ENCODE results near the gene XKR3.
A peak's percentile ranks its signal among the peaks of the same experiment; 100 is the strongest.
"Not testable (repeated sequence)": the region's sequence is repeated elsewhere in the genome, so short reads cannot be mapped to it uniquely, and the experiment has no call there.

The XKR3 gene

DNA sequence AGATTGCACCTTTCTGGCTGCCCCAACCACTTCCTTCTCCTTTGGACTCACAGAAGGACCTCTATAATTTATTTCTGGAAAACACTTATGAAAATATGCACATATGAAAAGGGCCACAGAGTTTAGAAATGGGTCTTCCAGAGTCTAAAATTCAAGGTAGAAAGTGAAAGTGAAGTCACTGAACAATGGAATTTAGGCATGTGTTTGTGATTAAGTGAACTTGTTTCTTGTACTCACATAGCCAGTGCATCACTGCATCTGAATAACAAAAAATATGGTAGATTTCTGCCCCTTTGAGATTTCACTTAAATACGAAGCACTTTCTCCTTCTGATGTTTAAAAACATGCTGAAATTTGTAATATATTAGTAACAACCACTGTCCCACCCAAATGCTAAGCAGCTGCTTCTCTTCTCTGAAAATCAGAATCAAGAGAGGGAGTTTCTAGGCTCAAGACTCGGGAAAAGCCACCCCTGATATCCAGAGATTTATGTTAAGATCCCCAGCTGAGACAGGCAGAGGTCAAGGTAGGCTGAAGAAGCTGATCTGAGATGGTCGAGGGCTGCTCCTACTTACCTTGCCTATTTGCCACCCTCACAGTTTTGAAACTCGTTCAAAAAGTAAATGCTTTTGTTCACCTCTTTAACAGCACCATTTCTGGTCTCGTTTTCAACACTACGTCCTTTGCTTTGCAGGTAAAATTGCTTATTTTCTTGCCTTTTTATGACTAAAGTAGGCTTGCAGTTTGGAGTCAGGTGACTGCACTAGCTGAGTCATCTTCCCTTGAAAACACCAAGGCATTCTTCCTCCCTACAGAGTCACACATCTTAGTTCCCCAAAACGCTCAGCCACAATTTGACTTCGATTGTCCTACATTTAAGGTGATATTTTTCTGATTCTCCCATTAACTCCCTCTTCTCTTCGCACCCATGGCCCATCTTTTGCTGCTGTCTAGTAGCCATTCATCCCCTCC, at the start of gene XKR3:
Gene XKR3, minus strand, starts transcription at position 696 of the 972 bp plus-strand sequence. CDS start 17,338 bp downstream, outside the sequence.
- DNase-seq, result peak; percentile 76

DNA sequence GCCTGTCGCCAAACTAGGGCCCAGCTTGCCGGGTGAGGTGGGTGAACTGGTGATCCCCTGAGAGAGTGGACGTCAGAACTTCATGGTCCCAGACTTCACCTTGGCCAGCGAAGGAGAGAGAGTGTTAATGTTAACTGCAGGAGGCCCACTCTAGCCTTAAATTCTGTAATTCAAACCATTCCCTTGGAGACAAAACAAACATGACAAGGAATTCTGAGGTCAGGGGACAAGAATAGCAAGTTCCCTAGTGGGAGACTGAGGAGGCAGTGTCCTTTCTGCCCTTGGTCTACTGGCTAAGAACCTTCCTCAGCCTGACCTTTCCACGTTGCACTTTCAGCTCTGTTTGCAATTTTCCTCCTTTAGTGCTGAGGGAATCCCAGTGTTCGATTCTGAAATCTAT, 44.4 kb upstream of the XKR3 start:
- peak; percentile 18 for DNase-seq

DNA sequence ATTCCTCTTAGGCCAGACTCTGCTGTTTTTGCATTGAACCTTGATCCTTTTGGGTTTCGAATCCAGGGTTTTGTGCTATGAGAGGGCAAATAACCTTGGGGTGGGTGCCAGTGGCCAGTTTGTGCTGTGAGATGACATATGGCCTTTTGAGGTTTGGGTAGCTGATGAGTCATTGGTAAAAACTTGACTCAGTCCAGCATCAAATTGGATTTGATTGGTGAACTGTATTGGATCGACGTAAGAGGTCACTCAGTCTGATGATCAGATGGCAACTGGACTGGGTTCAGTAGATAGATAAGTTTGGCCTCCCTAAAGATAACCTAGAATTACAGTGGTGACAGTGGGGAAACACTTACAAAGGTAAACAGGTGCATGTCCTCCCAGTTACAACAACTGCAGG, 41.0 kb upstream of the XKR3 start:
- DNase-seq, result no peak

DNA sequence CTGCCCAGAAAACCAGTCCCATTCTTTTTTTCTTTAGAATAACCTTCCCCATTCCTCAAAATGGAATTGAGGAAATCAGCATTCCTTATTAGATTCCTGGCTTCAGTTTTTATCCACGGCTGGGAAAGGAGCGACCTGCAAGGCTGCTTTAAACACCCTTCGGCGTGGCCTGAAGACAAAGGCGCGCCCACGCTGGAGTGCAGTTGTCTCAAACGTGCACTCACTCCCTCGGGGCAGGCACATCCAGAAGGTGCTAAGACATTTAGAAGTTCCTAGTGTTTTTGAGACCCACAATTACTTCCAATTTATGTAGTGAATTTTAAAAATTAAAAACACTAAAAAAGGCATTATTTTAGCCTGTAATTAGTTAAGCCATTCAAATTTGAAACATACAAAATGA, 31.6 kb upstream of the XKR3 start:
- DNase-seq, result not testable (repeated sequence)

DNA sequence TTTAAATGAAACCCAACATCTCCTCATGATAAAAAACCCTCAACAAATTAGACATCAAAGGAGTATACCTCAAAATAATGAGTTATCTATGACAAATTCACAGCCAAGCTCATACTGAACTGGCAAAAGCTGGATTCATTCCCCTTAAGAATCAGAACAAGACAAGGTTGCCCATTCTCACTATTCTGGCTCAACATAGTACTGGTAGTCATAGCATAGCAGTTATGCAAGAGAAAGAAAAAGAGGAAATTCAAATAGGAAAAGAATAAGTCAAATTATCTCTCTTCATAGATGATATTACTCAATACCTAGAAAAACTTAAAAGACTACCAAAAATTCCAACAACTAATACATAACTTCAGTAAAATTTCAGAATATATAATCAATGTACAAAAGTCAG, 29.4 kb upstream of the XKR3 start:
- peak; percentile 60 for DNase-seq

DNA sequence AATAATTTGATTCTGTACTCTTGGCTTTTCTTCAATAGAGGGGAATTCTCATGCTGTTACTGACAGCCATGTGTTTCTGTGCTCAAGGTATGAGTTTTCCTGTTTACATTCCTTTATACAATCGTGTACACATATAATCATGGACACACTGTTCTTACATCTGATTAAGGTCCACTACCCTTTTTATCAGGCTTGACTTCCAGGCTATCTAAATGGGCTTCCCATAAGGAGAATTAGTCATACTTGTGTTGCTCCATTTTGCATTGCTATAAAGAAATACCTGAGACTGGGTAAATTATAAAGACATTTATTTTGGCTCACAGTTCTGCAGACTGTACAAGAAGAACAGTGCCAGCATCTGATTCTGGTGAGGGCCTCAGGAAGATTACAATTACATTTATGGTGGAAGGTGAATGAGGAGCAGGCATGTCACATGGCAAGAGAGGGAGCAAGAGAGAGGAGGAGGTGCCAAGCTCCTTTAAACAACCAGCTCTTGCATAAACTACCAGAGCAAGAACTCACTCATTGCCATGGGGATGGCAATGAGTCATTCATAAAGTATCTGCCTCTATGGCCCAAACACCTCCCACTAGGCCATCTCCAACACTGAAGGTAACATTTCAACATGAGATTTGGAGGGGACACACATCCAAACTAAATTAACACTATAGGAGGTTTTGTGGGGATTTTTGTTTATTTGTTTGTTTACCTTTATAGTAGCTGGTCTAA, 26.2 kb upstream of the XKR3 start:
- peak; percentile 40 for DNase-seq

DNA sequence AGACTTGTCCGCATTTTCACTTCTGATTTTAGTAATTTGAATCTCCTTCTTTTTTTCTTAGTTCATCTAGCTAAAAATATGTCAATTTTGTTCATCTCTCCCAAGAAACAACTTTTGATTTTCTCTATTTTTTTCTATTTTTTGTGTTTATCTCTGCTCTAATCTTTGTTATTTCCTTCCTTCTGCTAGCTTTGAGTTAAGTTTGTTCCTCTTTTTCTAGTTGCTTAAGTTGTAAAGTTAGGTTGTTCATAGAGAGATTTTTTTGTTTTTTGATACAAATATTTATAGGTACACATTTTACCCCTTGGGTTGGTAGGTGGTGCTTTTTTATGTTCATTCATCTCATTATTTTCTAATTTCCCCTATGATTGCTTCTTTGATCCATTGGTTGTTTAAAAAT, 22.1 kb upstream of the XKR3 start:
- no peak for DNase-seq

DNA sequence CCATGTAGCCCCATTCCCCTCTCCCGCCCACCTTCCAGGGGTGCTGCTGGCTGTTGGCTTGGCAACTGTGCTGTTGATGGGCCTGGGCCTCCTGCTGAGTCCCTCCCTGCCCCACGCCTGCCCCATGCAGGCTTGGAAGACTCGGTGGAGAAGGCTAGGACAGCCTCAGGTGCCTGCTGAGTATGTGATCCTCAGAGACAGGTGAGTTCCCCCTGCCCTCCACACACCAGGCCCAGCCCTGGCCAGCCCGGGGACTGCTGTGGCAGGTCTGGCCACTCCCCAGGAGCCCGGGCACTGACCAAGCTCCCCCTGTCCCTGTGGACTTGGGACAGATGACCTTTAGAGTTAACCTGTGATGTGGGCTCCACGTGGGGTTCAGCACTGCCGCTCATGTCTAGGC, 20.7 kb upstream of the XKR3 start:
- no peak for DNase-seq

DNA sequence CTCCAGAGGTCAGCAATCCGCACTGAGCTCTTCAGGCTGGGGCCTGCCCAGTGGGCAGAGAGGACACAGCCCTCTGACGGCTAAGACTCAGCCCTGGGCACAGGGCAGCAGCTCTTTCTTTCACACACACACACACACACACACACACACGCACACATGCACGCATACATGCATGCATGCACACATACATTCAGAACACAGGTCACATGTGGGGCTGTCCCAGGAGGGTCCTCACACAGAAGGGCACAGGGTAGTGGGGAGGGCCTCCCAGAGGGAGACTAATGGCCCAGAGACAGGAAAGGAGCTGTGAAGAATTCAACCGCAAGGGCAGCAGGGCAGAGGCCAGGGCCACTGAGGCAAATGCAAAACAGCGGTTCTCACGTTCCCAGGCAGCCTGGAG, 20.3 kb upstream of the XKR3 start:
- DNase-seq, result no peak

DNA sequence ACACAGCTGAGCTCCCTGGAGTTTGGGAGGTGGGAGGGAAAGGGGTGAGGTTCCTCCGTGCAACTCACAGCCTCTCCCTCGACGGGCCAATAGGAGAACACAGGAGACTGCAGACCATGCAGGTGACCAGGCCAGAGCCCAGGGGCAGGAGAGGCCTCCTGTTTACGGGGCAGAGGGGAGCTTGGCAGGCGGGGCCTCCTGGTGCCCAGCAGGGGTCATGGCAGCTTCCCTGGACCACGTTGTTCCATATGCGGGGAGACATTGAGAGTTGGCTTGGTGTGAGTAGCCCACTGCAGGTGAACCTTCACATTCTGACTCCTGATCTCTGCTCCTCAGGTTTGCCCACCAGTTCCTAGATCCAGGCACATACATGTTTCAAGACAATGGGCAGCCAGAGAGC, 19.3 kb upstream of the XKR3 start:
- DNase-seq, result no peak

DNA sequence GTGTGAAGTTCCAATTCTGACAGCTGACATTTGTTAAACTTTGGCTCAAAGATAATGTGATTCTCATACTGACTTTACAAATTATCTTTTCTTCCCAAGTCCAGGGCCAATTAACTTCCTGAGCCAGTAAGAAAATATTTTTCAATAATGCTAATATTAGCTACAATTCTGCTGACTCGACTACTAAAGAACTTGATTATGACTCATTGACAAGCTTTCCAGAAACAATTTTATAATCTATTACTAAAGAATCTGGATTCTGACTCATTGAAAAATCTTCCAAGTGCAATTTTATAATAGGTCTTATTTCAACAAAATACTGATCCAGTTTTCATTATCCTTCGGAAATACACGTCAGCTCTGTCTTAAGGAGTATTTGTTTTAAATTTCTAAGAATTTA, 12.9 kb upstream of the XKR3 start:
- no peak for DNase-seq

DNA sequence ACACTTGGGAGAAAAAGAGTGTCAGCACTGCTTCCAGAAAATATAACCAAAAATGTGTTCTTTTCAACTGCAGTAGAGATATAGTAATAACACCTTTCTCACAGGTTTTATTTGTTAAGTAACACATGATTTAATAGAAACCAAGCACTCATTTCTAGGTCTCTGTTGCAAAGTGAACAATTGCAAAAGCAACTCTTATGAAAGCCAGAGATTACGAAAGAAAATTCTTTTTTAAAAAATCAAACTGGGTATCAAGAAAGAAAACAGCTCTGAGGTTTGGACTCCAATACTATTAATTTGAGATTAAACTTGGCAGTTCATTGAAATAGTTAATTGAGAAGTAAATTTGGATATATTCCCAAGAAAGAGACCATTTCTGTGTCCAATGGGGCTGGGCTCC, 9.8 kb upstream of the XKR3 start:
- DNase-seq, result peak; percentile 13

DNA sequence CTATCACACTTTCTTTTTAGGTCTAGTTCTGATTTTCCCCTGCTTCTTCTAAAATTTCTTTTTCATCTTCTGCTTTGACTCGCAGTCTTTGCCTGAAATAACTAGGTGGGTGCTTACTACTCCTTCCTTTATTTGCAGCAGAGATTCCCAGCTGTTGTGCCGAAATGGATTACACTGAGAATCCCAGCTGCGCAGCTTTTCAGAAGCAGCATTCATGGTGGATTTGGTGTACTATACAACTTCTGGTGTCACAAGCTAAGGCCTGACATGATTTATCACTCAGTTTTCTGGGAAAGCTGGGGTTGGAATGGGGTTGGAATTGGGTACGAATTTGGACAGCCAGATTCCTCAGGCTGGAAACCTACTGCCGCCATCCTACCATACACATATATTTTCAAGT, 6.0 kb upstream of the XKR3 start:
- no peak for DNase-seq

DNA sequence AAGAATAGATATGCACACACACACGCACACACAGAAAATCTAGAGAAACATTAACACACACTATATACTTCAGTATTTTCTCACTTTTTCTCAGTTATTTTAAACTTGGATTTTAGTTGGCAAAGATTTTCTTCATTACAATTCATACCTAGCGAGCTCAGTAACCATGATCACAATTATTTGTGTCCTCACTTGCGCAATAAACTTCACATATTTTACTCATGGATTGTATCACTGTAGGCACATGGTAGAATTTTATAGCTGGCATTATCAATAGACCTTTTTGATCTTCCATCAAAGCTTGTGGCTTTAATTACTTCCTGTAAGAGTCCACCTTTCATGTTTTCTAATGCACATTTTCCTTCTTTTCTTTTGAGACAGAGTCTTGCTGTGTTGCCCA, 4.8 kb upstream of the XKR3 start:
- no peak for DNase-seq

DNA sequence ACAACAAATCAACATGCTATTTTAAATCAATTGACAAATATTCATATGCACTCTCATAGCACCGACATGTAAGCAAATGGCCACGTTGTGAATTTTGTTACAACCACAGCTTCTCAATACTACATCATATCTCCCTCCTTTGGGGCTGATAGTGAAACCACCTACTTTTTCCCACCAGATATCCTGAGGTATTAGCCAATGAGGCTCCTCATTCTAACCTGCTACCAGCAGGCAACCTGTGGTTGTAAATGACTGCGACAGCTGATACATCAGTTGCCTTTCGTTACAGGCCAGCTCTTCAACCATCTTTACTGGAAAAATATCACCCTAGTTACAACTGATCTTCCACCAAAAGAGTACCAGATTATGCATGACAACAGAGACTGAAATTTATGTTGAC, 3.7 kb upstream of the XKR3 start:
- no peak for DNase-seq

DNA sequence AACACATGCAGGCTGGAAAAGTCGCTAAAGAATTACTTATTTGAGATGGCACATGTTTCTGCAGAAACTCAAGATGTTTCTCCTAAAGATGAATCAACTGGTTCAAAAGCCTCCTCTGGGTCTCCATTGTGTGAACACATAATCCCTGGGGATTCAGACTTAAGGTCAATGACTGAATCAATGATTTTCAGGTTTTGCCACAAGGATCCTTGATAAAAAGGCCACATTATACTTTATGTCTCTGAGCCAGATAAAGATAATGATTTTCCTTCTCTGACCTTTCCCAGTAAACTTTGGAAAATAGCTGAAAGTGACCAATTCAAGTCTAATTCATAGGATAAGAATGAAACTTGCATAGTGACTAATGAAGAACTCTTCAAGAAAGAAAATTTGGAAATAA, 2.3 kb upstream of the XKR3 start:
- no peak for DNase-seq

DNA sequence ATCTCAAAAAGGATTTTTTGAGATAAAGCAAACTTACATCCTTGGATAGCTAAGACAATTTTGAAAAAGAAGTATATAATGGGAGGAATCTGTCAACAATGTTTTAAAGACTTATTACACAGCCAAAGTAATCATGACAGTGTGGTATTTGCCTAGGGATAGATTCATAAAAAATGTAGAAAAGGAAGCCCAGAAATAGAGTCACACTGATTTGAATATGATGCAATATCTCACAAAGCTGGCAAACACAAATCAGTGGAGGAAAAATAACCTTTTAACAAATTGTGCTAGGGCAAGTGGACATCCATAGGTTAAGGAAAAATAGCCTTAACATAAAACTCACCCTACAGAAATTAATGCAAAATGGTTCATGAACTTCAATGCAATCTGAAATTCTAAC, 6.0 kb downstream of the XKR3 start:
- DNase-seq, result peak; percentile 38

DNA sequence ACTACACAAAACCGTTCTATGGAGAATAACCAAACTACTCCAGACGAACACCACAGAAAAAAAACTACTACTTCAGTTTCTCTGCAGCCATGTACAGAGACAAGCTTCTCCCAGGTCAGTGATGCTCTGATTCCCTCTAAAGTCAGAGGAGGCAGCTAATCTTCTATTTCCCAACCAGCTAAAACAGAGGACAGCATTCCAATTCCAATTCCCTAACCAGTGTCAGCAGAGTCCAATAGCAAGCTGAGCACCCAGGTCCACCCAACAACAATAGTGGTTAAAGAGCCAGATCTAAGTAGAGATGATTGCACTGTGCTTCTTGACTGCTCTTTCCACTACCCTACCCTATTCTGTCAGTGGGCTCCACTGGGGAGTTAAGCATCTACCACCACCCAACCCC, 6.7 kb downstream of the XKR3 start:
- no peak for DNase-seq

DNA sequence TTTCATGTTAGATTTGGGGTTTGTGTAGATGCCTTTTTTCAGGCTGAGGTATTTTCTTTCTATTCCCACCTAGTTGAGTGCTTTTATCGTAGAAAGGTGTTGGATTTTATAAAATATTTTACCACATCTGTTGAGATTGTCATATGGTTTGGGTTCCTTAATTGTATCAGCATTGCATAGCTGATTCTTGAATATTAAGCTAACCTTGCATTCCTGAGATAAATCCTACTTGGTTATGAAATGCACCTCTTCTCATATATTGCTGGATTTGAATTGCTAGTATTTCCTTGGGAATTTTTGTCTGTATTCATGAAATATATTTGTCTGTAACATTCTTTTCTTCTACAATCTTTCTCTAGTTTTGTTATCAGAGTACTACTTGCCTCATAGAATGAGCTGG, 10.1 kb downstream of the XKR3 start:
- no peak for DNase-seq

DNA sequence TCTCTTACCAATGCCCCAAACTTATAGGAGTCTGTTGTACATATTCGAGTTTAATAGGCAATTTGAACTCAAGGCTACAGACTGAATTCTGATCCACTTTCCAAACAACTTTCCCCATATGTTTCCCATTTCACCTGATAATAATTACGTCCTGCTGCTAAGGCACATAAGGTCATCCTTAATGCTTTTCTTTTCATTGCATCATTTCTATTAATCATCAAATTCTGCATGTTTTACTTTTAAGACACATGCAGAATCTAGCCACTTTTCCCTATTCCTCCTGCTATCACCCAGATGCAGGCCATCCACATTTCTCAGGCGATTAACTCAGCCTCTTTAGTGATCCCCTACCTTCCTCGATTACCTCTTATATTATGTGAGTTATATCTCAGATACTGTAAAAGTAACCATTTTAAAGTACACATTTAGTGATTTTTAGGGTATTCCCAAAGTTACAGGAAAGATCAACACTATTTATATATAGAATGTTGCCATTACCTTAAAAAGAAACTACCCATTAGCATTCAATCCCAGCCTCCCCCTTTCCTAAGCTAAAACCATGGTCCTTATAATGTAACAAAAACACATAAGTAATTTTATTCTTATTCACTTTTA, 14.9 kb downstream of the XKR3 start:
- DNase-seq, result no peak

DNA sequence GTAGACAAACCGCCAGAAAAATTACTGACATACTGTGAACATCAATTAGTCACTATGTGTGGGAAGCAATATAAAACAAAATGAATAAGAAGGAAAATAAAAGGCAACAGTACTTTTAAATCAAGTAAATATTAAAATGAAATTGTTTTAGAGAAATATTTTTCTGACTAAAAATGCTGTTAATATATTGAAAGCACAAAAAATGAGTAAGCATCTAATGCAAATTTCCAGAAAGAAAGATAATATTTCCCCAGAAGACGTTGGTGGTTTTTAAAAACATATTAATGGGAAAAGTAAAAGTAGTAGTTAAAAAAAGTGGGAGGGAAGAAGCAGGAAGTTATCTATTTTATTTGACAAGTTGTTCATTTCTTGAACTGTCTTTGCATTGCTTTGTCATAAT, 16.5 kb downstream of the XKR3 start:
- no peak for DNase-seq

DNA sequence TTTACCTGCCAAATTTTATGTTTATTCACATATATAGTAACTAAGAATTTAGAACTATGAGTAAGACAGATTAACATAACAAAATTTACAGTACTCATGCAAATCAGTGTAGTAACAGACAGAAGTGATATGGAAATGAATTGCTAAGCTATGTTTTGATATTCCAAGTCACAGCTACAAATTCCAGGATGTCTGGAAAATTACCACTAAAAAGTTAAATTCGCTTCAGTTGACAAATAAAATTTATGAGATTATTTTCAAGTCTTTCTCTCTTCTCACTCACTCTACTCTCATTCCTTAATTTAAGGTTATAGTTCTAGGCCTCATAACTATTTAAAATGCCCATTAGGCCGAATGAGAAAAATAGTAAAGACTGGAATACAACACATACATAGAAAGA, 18.1 kb downstream of the XKR3 start:
- DNase-seq, result no peak

DNA sequence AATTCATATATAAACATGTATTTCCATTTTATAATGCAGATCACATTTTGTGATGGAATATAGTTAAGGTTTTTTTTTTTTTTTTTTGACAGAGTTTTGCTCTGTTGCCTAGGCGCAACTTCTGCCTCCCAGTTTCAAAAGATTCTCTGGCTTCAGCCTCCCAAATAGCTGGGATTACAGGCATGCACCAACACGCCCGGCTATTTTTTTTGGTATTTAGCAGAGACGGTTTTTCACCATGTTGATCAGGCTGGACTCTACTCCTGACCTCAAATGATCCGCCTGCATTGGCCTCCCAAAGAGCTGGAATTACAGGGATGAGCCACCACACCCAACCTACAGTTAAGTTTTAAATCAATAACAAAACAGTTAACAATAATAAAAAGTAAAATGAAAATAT, 18.8 kb downstream of the XKR3 start:
- DNase-seq, result no peak

DNA sequence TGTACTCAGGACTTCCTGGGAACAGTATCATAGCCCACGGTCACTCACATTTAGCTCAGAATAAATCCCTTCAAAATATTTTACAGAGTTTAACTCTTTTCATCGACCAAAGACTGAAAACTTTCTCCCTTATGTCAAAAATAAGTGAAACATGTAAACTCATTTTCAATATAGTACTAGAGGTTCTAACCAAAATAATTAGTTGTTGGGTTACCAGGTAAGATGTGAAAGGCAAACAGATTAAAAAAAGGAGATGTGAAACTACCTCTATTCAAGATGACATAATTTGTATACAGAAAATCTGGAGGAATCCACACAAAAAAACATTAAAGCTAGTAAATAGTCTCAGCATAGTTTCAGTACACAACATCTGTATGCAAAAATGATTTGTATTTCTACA, 20.3 kb downstream of the XKR3 start:
- no peak for DNase-seq

Data from suppressor macrophage treated with lipopolysaccharide for 4 hours (primary cell).